GM10847 (cell line): ENCODE data around the gene TMEM165.

Experiments
- POLR2A ChIP-seq: IDR thresholded peaks from 2 replicates; pipeline ENCODE4 v1.6.1; 2011; ENCODE audit not compliant: insufficient read length; ENCODE audit errors: extremely low read depth

TMEM165 gene

DNA sequence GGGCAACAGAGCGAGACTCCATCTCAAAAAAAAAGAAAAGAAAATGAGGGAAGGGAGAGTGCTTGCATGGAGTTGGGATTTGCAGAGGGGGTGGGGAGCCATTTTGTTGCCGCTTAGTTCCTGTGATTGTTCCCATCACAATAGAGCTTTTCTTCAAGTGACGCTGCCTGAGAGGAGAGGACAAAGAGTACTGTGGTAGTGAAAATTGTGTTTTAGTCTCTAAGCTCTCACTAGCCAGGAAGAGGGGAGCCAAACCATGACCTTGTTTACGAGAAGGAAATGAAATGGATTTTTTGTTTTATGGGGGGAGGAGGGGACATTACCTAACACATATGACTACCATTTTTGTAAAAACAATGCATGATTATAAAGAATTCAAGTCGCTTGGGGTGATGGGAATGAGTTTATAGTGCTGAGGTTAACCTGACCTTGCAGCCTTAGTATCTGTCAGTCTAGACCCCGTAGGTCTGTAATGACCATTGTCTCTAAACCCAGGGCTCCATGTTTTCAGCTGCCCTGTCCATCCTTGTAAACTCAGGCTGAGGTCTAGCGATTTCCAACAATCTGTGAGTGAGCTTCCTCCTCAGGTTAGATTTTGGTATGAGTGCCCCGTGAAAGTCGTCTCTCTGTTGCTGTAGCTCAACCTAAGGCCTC is 30.9 kb upstream of the TMEM165 start:
- TF ChIP-seq POLR2A: no peak

GRCh38 chr4:55365345-55365728 is 30.4 kb upstream of the TMEM165 start:
- TF ChIP-seq POLR2A: no peak

DNA sequence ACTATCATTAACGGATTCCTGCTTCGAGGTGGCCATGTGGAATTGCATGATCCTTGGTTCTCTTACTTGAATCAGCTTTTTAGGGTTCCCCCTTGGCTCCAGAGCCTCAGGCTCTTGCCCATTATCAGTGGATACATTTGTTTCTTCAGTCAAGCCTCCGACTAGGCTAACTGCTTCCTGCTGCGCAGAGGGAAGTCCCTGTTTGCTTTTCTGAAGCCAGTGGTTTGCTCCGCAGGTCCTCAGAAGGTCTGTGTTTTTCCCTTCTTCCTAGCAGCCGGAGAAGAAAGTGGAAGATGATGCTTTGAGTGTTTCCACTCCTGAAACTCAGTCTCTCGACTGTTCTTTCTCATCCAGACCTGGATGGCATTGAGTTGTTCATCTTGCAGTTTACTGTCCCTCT is 29.1 kb upstream of the TMEM165 start:
- TF ChIP-seq POLR2A: no peak

- TF ChIP-seq POLR2A: no peak
Measured at GRCh38 chr4:55367084-55367722, 28.6 kb upstream of the TMEM165 start.

- TF ChIP-seq POLR2A: no peak
Measured at GRCh38 chr4:55369968-55370367, 25.8 kb upstream of the TMEM165 start.

DNA sequence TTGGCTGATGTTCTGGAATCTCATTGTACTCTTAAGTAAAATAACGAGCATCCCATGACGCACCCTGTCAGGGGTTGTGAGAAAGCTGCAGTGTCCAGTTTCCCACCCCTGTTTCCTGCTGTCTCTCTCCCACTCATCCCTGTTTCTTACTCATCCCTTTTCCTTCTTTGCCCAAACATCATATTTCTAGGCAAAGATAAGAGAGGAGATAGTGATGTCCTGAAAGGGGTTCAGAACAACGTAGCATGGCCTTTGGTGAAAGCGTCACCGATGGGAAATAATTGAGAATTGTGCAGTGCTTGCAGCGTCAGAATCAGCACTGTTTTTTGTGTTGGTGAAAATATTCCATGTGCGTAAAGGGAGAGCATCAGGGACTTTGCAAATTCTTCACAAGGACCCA is 23.5 kb upstream of the TMEM165 start:
- TF ChIP-seq POLR2A: no peak

GRCh38 chr4:55373461-55373860 is 22.3 kb upstream of the TMEM165 start:
- no peak for TF ChIP-seq POLR2A

GRCh38 chr4:55376698-55377097 is 19.1 kb upstream of the TMEM165 start:
- no peak for TF ChIP-seq POLR2A

- TF ChIP-seq POLR2A: no peak
Measured at GRCh38 chr4:55378617-55379467, 16.9 kb upstream of the TMEM165 start.

- no peak for TF ChIP-seq POLR2A
Measured at GRCh38 chr4:55380576-55380975, 15.2 kb upstream of the TMEM165 start.

DNA sequence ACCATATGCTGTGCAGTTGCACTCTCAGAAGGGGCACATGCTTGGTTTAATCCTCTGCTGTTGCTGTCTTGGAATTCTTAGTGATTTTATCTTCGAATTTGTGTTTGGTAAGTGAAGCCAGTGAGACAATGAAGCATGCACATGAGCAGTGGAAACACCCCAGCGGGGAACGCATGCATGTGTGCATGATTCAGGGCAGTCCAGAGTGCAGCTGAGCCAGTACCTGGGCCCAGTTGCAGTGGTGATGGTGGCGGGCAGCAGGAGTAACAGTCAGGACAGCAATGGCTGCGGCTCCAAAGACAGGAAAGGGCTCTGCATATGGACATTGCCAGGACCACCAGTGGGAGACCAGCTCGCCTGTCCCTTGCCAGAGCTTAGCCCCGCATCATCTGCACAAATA is 14.3 kb upstream of the TMEM165 start:
- no peak for TF ChIP-seq POLR2A

DNA sequence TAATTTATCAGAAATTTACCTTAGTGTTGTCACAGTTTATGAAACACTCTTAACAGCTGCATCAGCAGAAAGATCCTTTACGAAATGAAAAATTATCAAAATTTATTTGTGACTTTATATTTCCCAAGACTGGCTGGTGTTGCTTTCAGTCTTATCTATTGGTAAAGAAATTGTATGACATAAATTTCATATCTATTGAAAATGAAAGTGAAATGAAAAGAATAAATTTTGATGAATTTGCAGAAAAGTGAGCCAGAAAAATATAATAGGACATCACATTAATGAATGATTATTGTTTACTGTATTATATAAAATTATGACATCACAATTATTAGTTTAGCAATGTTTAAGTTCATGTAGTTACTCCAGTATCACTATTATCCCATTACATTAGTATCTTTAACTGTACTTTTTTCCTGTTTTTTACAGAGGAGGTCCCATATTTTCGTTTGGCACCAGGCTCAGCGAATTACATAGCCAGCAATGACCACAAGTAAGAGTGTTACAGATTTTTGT is 13.2 kb upstream of the TMEM165 start:
- no peak for TF ChIP-seq POLR2A

GRCh38 chr4:55385201-55385649 is 10.5 kb upstream of the TMEM165 start:
- TF ChIP-seq POLR2A: no peak

DNA sequence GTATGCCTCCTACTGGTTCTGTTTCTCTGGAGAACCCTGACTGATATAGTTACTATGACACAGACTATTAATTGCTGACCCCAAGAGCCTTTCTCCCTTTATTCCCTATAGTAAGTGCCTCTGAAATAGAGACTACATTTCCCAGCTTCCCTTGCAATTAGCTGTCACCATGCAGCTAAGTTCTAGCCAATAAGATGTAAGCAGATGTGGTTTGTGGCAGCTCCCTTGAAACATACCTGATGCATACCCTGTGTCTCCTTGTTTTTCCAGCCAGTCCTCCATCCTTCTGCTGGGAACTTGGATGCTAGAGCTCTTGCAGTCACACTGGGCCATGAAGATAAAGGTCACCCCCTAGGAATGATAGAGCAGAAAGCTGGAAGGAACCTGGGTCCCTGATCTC is 9.7 kb upstream of the TMEM165 start:
- TF ChIP-seq POLR2A: no peak

GRCh38 chr4:55386840-55387239 is 8.9 kb upstream of the TMEM165 start:
- no peak for TF ChIP-seq POLR2A

GRCh38 chr4:55393461-55394320 is 2.1 kb upstream of the TMEM165 start:
- TF ChIP-seq POLR2A: no peak

DNA sequence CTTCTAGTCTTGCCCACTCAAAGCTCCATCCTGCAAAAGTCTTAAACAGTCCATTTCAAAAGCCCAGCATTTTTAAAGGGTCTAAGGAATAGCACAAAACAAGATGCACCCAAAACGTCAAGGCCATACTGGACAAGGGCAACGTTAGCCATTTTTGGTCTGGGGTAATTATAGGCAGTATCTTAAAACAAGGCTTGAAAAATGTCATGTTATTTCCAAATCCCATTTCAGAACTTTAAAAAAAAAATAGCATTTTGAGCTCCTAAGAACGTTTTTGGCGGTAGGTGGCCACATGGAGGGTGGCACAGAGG is 584 bp upstream of the TMEM165 start:
- TF ChIP-seq POLR2A: no peak
